ENCODE data around the gene PDE11A.
"Not testable (repeated sequence)": the region's sequence is repeated elsewhere in the genome, so short reads cannot be mapped to it uniquely, and the experiment has no call there.

PDE11A gene

DNA sequence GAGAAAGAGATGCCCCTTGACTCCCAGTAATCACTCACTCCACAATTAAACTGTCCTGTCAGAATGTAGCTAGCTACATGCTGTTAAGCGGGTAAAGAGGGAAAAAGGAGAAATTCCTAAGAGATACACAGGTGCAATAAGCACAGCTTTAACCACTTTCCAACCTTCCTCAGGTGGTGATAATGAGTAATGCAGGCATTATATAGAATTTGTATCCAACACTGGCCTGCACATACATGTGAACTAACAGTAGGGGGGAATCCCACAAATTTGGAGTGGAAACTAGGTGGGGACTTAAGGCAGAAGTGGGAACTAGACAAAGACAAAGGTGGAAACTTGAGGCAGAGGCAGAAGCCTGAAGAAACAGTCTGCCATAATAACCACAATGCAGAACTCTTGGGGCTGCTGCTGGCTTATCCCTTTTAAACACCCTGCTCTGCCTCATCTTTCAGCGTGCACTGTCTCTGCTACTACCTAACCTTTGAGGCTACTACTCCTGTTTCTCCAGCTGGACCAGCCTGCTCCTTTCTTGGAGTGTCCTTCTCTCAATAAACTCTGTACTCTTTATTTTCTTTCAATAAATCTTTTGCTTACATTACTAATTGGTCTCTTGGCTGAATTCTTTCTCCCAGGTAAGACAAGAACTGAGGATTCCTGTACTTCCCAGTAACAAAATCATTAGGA lies 259.7 kb downstream of the PDE11A start:
- Mint-ChIP-seq H3K27ac (no peak overlapping the region), H3K4me3 (no peak overlapping the region), H3K9me3 (no peaks in the 10 kb centered on the region), H3K27me3 (no peaks in the 10 kb centered on the region), H3K4me1 (no peaks in the 10 kb centered on the region)
- no peak for DNase-seq
- ATAC-seq, result no peak

DNA sequence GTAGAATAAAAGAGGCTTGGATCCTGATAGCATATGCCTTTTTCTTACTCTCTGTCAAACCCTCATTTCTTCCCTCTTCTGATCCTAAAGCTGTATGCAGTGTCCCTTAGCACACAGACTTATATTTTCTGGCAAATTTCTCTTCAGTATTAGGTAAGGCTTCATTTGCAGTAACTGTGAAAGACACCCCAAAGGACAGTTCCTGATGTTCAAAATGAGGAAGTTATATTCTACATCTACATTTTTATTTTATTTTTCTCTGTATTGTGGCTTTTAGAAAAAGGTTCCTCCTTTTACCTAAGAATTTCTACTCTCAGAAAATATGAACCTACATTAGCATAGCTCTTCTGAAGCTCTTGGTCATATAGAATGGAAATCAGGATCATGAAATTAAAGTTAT lies 261.7 kb downstream of the PDE11A start:
- H3K27me3 Mint-ChIP-seq, result no peaks in the 10 kb centered on the region
- DNase-seq (no peak), ATAC-seq (no peak)
- H3K4me3 Mint-ChIP-seq, result no peak overlapping the region
- H3K27ac Mint-ChIP-seq, result no peak overlapping the region
- H3K9me3 Mint-ChIP-seq, result no peaks in the 10 kb centered on the region
- H3K4me1 Mint-ChIP-seq, result no peaks in the 10 kb centered on the region

DNA sequence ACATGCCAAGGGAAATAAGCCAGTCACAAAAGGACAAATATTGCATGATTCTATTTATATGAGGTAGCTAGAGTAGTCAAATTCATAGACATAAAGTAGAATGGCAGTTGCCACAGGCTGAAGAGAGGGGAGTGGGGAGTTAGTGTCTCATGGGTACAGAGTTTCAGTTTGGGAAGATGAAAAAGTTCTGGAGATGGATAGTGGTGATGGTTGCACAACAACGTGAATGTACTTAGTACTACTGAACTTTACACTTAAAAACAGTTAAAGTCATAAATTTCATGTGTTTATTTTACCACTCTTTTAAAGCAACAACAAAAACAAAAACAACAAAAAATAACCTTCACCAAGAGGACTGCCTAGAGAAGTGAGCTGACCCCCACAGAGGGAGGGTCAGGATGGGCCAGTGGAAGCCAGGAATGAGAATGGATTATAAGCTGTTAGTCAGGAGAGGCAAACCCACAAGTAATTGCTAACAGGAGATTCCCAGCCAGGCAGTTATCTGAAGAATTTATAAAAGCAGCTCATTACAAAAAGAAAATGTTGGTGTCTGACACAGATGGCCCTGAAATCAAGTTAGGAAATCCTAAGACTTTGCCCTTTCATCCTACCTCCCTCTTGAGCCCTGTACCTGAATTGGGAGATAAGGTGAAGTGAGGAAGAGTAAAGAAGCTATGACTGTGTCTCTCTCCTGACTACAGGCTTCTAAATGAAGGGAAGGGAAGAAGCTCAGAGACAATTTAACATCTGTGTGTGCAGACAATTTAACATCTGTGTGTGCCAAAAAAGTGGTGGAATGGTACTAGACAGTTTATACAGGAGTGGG lies 263.4 kb downstream of the PDE11A start:
- no peak overlapping the region for H3K27ac Mint-ChIP-seq
- no peak for DNase-seq
- no peak for ATAC-seq
- no peaks in the 10 kb centered on the region for H3K9me3 Mint-ChIP-seq
- H3K4me1 Mint-ChIP-seq, result no peaks in the 10 kb centered on the region
- H3K4me3 Mint-ChIP-seq, result no peak overlapping the region
- H3K27me3 Mint-ChIP-seq, result no peaks in the 10 kb centered on the region

DNA sequence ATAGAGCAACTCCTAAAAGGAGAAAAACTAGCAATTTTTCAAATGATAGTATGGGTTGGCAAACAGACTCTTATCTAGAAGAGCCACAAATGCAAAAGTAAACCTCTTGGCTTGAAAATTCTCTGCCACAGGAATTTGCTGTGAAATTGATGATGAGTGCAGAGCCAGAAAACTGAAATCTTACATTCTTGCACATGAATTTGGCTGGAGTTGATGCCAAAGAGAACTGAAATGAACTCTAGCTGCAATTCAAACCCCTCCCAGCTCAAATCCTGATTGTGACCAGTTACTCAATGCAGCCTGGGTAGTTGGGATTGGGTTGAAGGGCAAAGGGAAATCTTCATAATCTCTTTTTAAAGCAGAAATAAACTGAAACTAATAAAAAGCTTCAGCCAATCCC lies 266.6 kb downstream of the PDE11A start:
- Mint-ChIP-seq H3K27ac (no peak overlapping the region), H3K27me3 (peaks cover 15% of the 10 kb centered on the region)
- no peak for ATAC-seq

DNA sequence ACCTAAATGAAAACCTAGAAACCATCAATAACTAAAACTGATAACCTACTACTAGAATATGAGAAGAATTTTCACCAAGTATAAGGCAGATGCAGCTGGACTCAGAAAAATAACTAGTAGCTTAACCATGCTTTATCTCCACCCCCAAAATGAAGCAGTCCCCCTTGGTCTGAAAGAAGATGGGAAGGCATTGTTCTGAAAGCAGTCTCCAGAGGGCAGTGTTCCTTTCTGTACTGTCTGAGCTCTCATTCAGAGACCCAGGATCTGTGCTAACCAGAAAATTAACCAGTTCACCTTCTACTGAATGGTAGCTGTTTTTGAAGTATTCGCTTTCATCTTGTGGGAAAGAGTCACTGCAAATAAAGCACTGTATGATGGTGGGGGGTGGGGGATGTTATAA lies 273.0 kb downstream of the PDE11A start:
- peak; percentile 54 for ATAC-seq
- peaks cover 0 to 7% of the 10 kb centered on the region in 2 donors for H3K9me3 Mint-ChIP-seq
- no peak overlapping the region for H3K4me3 Mint-ChIP-seq
- DNase-seq, result no peak
- H3K27ac Mint-ChIP-seq, result no peak overlapping the region
- H3K27me3 Mint-ChIP-seq, result peaks cover 15% of the 10 kb centered on the region
- no peaks in the 10 kb centered on the region for H3K4me1 Mint-ChIP-seq

More for the DNA sequence above, 266.6 kb downstream of the PDE11A start:
- DNase-seq, result no peak
- Mint-ChIP-seq H3K9me3 (peaks cover 0 to 7% of the 10 kb centered on the region in 2 donors), H3K4me3 (no peak overlapping the region), H3K4me1 (no peaks in the 10 kb centered on the region)

DNA sequence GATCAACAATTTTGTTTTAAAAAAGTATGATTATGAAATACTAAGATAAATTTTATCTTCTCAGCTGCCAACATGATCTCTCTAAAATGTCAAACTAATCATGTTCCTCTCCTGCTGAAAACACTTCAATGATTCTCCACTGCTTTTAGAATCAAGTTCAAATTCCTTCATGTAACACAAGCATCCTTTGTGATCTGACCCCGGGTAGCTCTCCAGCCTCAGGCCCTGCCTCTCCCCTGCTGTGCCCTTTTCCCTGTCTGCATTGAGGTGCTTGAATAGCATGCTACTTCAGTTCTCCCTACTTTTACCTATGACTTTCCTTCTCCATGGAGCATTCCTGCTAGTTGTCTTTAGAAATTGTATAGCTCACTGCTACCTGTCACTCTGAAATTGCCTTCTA lies 274.8 kb downstream of the PDE11A start:
- DNase-seq (no peak), ATAC-seq (no peak)
- peaks cover 6% of the 10 kb centered on the region for H3K27me3 Mint-ChIP-seq
- no peak overlapping the region for H3K27ac Mint-ChIP-seq
- H3K4me3 Mint-ChIP-seq, result no peak overlapping the region
- H3K4me1 Mint-ChIP-seq, result no peaks in the 10 kb centered on the region
- no peaks in the 10 kb centered on the region for H3K9me3 Mint-ChIP-seq

DNA sequence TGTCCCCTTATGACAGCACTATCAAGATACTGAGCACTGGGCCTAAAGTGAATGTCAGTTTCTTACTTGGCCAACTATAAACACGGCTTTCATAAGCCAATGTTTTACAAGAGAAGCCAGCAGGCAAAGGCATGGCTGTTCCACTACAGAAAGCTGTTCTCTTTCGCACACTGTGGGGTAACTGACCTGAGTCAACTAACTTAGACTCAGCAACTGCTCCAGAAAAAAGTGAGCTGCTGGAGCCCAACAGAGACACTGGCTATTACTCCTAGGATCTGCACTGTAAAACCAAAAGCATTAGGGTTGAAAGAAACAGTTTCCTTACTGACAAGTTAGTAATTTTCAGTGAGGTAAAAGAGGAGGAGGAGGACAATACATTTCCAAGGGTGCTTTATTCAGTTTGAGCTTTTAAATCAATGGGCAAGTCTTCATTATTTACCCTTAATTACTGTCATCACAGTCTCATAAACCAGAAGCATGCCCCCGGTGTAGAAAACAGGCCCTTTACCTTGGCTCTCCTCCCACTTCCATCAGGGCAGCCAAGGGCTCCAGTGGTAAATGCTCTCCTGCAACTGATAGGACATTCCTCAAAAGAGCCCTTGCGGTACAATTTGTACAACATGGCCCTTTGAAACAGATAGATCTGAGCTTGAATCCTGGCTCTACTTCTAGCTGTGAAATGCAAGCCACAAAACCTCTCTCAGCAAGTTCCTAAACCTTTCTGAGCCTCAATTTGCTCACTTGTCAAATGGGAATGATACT lies 275.7 kb downstream of the PDE11A start:
- no peaks in the 10 kb centered on the region for H3K9me3 Mint-ChIP-seq
- ATAC-seq (no peak), DNase-seq (no peak)
- no peaks in the 10 kb centered on the region for H3K4me1 Mint-ChIP-seq
- H3K27me3 Mint-ChIP-seq, result peaks cover 2% of the 10 kb centered on the region
- H3K4me3 Mint-ChIP-seq, result no peak overlapping the region
- H3K27ac Mint-ChIP-seq, result no peak overlapping the region

DNA sequence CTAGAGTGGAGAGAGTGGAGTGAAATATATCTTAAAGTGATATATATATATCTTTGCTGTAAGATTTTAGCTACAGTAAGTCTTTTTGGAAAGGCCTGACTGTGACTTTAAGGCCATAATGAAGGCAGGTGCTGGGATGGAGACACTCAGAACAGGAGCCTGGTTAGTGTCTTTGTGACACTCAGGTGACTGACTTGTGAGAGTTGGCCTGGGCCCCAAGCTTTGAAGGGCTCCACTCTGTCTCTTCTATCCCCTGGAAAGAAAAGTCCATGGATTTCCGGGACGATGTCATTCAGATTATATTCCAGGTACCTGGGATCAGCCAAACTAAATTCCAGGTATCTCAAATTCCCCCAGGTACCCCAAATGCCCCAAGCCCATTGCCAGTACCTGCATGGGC lies 276.6 kb downstream of the PDE11A start:
- no peaks in the 10 kb centered on the region for H3K27me3 Mint-ChIP-seq
- no peak for DNase-seq
- ATAC-seq, result no peak
- no peaks in the 10 kb centered on the region for H3K9me3 Mint-ChIP-seq
- no peak overlapping the region for H3K4me3 Mint-ChIP-seq
- H3K4me1 Mint-ChIP-seq, result no peaks in the 10 kb centered on the region
- H3K27ac Mint-ChIP-seq, result no peak overlapping the region

DNA sequence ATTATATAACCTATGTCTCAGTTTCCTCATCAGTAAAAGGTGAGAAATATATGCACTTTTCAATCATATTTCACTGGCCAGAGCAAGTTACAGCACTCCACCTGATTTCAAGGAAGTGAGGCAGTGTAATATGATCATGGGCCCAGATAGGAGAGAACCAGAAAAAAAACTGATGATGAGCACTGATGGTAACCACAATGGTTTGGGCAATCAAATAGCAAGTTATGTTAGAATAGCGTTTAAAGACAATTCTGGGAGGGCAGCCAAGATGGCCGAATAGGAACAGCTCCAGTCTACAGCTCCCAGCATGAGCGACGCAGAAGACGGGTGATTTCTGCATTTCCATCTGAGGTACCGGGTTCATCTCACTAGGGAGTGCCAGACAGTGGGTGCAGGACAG lies 287.4 kb downstream of the PDE11A start:
- peak overlapping the region in 1 of 2 donors; percentile 71 for H3K27ac Mint-ChIP-seq
- ATAC-seq, DNase-seq, H3K27me3 Mint-ChIP-seq, H3K4me3 Mint-ChIP-seq: not testable (repeated sequence)
- H3K4me1 Mint-ChIP-seq, result peaks cover 43% of the 10 kb centered on the region
- H3K9me3 Mint-ChIP-seq, result peaks cover 5 to 13% of the 10 kb centered on the region in 2 donors

DNA sequence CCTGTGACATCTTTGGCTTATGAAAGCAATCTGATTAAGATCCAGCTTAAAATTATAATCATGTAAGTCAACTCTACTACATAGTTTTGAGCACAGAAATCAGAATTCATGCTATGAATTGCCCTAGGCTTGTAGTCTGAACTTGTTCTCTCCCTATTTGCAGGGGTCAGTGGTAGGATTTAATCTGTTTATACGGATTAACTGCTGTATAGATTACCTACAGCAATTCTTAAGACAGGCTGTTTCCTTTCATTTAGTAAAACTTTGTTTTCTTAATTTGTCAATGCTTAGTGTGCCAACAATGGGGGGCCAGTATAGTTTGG lies 287.9 kb downstream of the PDE11A start:
- Mint-ChIP-seq H3K27ac (peak overlapping the region; percentile 29 to 88), H3K27me3 (no peaks in the 10 kb centered on the region), H3K9me3 (peaks cover 5 to 13% of the 10 kb centered on the region in 2 donors), H3K4me1 (peaks cover 43% of the 10 kb centered on the region), H3K4me3 (peak overlapping the region; percentile 30 to 55)
- DNase-seq, result no peak
- no peak for ATAC-seq

DNA sequence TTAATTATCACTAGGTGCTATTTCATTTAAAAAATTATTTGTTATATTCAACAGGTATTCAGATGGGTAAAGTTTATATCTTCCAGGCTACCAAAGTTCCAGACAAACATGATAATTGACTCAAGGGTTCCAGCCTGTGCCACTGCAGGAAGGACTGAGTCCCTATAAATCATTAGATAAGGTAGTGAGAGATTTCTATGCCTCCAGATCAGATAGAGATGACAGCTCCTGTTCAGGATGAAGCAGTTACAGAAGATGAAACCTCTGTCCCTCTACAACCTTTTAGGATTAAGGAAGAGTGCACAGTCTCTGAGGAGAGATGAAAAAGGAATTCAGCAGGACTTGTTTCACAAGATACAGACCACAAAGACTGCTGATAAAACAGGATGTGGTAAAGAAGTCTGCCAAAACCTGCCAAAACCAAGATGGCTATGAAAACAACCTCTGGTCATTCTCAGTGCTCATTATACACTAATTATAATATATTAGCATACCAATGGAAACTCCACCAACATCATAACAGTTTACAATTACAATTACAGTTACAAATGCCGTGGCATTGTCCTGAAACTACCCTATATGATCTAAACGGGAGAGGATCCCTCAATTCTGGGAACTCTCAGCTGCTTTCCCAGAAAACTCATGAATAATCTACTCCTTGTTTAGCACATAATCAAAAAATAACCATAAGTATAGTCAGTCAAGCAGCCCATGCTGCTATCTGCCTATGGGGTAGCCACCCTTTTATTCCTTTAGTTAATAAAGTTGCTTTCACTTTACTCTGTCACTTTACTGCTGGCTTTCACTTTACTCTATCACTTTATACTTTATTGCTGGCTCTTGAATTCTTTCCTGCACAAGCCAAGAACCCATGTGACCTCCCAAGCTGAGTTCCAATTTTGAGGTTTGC lies 288.5 kb downstream of the PDE11A start:
- H3K4me3 Mint-ChIP-seq, result peak overlapping the region; percentile 30 to 55
- peak; percentile 87 for ATAC-seq
- peaks cover 5 to 13% of the 10 kb centered on the region in 2 donors for H3K9me3 Mint-ChIP-seq
- H3K4me1 Mint-ChIP-seq, result peaks cover 43% of the 10 kb centered on the region
- H3K27me3 Mint-ChIP-seq, result no peaks in the 10 kb centered on the region
- DNase-seq, result peak in 1 of 2 donors; percentile 16
- H3K27ac Mint-ChIP-seq, result peak overlapping the region; percentile 29 to 88

DNA sequence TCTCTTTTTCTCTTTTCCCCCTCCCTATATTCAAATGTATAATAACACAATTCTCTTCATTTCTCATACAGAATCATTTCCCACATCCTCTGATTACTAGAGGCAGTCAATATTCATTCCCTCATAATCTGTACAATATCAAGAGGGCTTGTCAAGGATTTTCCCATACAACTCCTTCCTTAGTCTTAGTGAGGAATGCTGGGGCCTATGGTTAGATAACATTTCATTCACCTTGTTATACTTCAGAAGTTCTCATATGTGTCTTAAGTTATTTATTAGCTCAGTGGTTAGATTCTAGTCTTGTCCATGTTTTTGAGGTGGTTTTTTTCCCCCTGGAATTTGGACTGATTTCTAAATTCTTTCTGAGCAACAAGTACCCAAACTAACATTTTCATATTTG lies 289.5 kb downstream of the PDE11A start:
- no peak for DNase-seq

DNA sequence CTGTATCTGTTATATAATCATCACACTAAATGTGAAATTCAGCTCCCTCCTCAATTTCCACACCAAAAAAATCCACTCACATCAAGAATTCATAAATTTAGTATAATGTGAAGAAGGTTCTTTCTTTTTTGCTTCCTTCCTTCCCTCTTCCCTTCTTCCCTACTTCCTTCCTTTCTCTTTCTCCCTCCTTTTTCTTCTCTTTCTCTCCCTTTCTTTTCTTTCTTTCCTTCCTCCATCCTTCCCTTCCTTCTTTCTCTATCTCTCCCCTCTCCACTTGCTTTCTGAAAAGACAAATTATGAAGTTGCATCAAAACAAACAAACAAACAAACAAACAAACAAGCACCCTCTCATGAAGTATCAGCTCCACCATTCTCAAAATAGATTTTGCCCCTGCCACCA lies 290.0 kb downstream of the PDE11A start:
- Mint-ChIP-seq H3K9me3 (peaks cover 5 to 6% of the 10 kb centered on the region in 2 donors), H3K4me3 (no peak overlapping the region), H3K27me3 (no peaks in the 10 kb centered on the region), H3K4me1 (peaks cover 43% of the 10 kb centered on the region), H3K27ac (no peak overlapping the region)
- ATAC-seq, result no peak
- no peak for DNase-seq

More for the DNA sequence above, 289.5 kb downstream of the PDE11A start:
- H3K9me3 Mint-ChIP-seq, result peaks cover 5 to 11% of the 10 kb centered on the region in 2 donors
- H3K4me1 Mint-ChIP-seq, result peaks cover 43% of the 10 kb centered on the region
- H3K4me3 Mint-ChIP-seq, result no peak overlapping the region
- H3K27me3 Mint-ChIP-seq, result no peaks in the 10 kb centered on the region
- no peak for ATAC-seq
- no peak overlapping the region for H3K27ac Mint-ChIP-seq

DNA sequence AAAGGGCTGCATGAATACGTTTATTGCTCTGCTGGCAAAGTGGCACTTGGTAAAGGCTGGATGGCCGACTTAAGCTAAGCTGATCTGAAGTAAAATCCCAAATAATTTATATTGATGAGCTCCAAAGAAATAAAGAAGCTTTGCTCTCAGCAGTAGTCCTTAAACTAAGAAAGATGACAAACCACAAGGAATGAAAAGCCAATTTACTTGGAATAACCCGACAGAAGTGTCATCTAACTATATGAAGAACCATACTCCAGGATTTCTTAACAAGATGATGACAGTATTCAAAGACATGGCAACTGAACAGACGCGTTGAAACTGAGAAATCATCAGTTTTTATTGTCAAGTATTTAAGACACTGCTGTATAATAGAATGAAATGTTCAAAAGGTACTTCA lies 294.1 kb downstream of the PDE11A start:
- Mint-ChIP-seq H3K27me3 (no peaks in the 10 kb centered on the region), H3K4me1 (peaks cover 23% of the 10 kb centered on the region), H3K27ac (no peak overlapping the region), H3K9me3 (peaks cover 0 to 5% of the 10 kb centered on the region in 2 donors), H3K4me3 (no peak overlapping the region)
- ATAC-seq (no peak), DNase-seq (no peak)

DNA sequence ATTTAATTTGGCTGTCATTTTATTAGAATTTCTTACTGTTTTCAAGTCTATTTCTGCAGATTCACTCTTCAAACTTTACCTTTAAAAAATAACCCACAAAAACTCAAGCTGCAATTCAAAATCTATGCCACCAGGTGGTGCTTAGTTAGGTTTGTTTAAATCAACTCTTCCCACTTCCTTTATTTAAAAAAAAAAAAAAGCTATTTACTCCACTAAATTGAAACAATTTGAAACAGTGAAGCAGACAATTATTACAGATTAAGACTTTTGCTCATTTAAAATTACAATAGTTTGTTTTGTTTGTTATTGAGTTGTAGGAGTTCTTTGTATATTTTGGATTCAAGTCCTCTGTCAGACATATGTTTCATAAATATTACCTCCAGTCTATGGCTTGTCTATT lies 300.0 kb downstream of the PDE11A start:
- no peak for DNase-seq
- no peak for ATAC-seq
- Mint-ChIP-seq H3K4me1 (no peaks in the 10 kb centered on the region), H3K9me3 (no peaks in the 10 kb centered on the region), H3K4me3 (no peak overlapping the region), H3K27ac (no peak overlapping the region), H3K27me3 (no peaks in the 10 kb centered on the region)

Data from stimulated activated naive CD8-positive, alpha-beta T cell treated with anti-CD3 and anti-CD28 coated beads, Interleukin-15, amount 100 ng/mL, for 72 hours (primary cell).